Epithelial cell of esophagus (primary cell): ENCODE results near the gene KLHL26.
"Not testable (repeated sequence)": the region's sequence is repeated elsewhere in the genome, so short reads cannot be mapped to it uniquely, and the experiment has no call there.

Experiments
- DNase-seq: peaks from one replicate; pipeline ENCODE4 v3.0.0; 2010; ENCODE audit warnings: low read depth
- H3K4me3 ChIP-seq: 2 replicates; pipeline ENCODE4 v1.5.1; 2011; ENCODE audit warnings: mild to moderate bottlenecking, low read length, control low read depth
- TF ChIP-seq, protein P1 (sequence below): IDR thresholded peaks from 2 replicates; pipeline ENCODE4 v1.5.1; 2011; ENCODE audit warnings: low read depth, mild to moderate bottlenecking, low read length, control low read depth, inconsistent platforms; ENCODE audit not compliant: insufficient read depth; ENCODE audit errors: missing control alignments

KLHL26 gene

DNA sequence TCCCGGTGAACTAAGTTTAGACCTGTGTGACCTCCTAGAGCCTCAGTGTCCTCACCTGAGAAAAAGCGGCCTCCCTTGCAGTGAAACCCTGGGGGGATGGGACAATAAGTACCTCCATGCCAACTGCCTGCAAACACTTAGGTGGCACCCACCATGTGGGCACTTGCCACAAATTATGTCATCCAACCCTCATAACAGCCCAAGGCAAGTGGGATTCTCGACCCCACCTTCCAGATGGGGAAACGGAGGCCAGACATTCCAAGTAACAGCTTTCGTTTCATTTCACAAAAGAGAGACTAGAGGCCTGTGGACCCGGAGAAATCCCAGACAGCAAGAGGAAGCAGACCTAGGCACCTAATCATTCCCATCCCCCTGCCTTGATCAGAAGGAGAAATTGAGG lies 41.4 kb upstream of the KLHL26 start:
- H3K4me3 ChIP-seq = no peak overlapping the region
- DNase-seq = no peak
- TF ChIP-seq, protein P1, sequence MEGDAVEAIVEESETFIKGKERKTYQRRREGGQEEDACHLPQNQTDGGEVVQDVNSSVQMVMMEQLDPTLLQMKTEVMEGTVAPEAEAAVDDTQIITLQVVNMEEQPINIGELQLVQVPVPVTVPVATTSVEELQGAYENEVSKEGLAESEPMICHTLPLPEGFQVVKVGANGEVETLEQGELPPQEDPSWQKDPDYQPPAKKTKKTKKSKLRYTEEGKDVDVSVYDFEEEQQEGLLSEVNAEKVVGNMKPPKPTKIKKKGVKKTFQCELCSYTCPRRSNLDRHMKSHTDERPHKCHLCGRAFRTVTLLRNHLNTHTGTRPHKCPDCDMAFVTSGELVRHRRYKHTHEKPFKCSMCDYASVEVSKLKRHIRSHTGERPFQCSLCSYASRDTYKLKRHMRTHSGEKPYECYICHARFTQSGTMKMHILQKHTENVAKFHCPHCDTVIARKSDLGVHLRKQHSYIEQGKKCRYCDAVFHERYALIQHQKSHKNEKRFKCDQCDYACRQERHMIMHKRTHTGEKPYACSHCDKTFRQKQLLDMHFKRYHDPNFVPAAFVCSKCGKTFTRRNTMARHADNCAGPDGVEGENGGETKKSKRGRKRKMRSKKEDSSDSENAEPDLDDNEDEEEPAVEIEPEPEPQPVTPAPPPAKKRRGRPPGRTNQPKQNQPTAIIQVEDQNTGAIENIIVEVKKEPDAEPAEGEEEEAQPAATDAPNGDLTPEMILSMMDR = no peak

GRCh38 chr19:18596752-18597157 lies 40.1 kb upstream of the KLHL26 start:
- DNase-seq = no peak
- H3K4me3 ChIP-seq = no peak overlapping the region
- TF ChIP-seq, protein P1 = no peak

DNA sequence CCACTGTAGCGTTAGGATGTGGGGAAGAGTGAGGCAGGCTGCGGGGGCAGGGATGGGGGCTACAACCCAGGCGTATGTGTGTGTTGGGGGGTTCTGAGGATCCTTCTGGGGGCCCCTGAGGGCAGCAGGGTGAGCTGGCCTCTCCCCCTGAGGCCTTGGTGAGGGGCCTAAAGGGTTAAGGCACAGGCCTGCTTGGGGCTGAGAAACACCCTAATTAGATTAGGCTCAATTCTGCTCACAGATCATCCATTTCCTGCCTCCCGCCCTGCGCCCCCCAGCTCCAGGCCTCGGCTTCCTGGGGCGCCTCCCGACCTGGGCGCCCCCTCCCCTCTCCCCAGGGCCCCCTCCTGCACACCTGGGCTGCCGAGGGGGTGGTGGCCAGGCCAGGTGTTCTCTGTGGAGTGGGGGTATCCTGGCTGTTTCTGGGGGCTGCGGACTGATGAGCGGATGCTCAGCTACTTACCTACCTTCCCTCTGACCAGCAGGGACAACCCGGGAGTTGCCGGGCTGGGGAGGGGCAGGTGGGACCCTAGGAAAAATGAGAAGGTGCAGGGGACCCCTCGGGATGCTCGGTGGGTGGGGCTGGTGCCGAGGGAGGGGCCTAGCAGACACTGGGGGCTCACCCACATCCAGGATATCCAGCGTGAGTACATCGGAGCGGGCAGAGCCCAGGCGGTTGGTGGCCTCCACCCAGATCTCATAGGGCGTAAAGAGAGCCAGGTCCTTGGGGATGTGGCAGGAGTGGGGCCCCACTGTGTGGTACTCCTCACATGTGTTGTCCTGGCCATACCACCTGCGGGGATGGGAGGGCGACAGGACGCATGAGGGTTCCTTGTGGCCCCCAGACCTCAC lies 38.8 kb upstream of the KLHL26 start:
- no peak overlapping the region for H3K4me3 ChIP-seq
- no peak for DNase-seq
- TF ChIP-seq, protein P1 = no peak

DNA sequence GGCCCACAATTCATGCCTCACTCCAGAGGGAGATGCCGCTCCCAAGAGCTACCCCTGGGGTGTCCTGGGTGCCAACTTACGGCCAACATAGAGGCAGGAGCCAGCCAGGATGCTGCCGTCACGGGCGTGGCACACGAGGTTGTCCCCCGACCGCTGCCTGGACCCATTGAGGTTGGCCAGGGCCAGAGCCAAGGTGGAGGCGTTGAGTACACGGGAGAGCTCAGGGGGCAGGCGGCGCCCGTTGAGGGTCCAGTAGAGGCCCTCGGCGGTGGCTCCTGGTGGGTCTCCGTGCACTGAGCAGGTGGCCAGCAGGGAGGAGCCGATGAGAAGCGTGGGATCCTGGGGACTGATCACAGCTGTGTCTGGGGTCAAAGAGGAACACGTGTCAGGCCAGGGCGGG lies 37.3 kb upstream of the KLHL26 start:
- TF ChIP-seq, protein P1 = no peak

GRCh38 chr19:18600692-18601397 lies 36.0 kb upstream of the KLHL26 start:
- not testable (repeated sequence) for H3K4me3 ChIP-seq, DNase-seq

More for the DNA sequence above, 37.3 kb upstream of the KLHL26 start:
- H3K4me3 ChIP-seq = no peak overlapping the region
- no peak for DNase-seq

DNA sequence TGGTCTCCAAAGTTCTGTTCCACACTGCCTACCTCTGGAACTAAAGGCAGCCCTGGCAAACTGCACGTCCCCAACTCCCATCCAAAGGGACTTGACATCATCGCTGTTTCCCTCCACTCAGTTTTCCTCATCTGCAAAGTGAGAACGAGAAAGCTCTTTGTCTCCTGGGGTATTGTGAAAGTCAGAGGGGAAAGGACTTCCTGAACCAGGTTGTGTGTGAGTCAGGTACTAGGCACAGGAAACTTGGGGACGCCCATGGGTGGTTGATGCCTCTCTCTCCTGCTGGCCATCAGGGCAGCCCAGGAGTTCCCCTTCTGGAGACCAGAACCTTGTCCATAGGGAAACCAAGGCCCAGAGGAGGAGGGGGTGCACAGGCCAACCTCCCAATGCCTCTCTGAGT lies 35.0 kb upstream of the KLHL26 start:
- TF ChIP-seq, protein P1 = no peak
- DNase-seq = peak; percentile 58
- H3K4me3 ChIP-seq = no peak overlapping the region

GRCh38 chr19:18603255-18603957 lies 33.4 kb upstream of the KLHL26 start:
- TF ChIP-seq, protein P1 = no peak
- no peak overlapping the region for H3K4me3 ChIP-seq
- DNase-seq = no peak
